Astrocyte of the cerebellum (primary cell): ENCODE results near the gene PFN3.

Experiments
- DNase-seq: peaks from one replicate; pipeline ENCODE4 v3.0.0-alpha.2; 2011; ENCODE audit warnings: low read depth
- H3K4me3 ChIP-seq: 2 replicates; pipeline ENCODE4 v1.5.1; 2011; ENCODE audit warnings: mild to moderate bottlenecking, low read depth, low read length, moderate library complexity
- CTCF ChIP-seq: IDR thresholded peaks from 2 replicates; pipeline ENCODE4 v1.5.1; 2012; ENCODE audit warnings: low read length, low read depth, moderate library complexity, mild to moderate bottlenecking; ENCODE audit errors: missing control alignments
- in situ Hi-C: cut with HindIII; loops from 2 replicates; pipeline ENCODE4 v1.10.0; 2017; ENCODE audit warnings: low sequenced_read_pairs

PFN3 gene

GRCh38 chr5:177368869-177369644, 31.4 kb downstream of the PFN3 start:
- peak; percentile 69 for TF ChIP-seq CTCF
- H3K4me3 ChIP-seq = no peak overlapping the region
- no peak for DNase-seq
- in situ Hi-C loops = no loop called here

- H3K4me3 ChIP-seq = peak overlapping the region; percentile 35
- no peak for TF ChIP-seq CTCF
- in situ Hi-C loops = no loop called here
- no peak for DNase-seq
Observed at GRCh38 chr5:177367981-177368868, 32.2 kb downstream of the PFN3 start.

- TF ChIP-seq CTCF = no peak
- DNase-seq = no peak
- H3K4me3 ChIP-seq = peak overlapping the region; percentile 35
- in situ Hi-C loops = no loop called here
Observed at GRCh38 chr5:177367323-177367848, 33.1 kb downstream of the PFN3 start.

- H3K4me3 ChIP-seq = peak overlapping the region; percentile 35
- TF ChIP-seq CTCF = no peak
- in situ Hi-C loops = no loop called here
- peak; percentile 37 for DNase-seq
Observed at GRCh38 chr5:177366528-177367322, 33.7 kb downstream of the PFN3 start.

- in situ Hi-C loops = no loop called here
- TF ChIP-seq CTCF = no peak
- H3K4me3 ChIP-seq = no peak overlapping the region
- DNase-seq = no peak
Observed at GRCh38 chr5:177365845-177366527, 34.5 kb downstream of the PFN3 start.
